Chondrocyte (in vitro differentiated cells): Measurements from ENCODE around the gene PYGO1. TPM values are rescaled to one million over a fixed set of nuclear protein-coding genes. Genes with fewer than 3 reads are reported as not detected.
"Not testable (repeated sequence)": the region's sequence is repeated elsewhere in the genome, so short reads cannot be mapped to it uniquely, and the experiment has no call there.

ENCODE experiments used
- DNase-seq: peaks from one replicate; pipeline ENCODE4 v3.0.0; 2021; ENCODE audit warnings: mixed read lengths, low spot score
- H3K27ac Mint-ChIP-seq: one replicate; pipeline ENCODE4 v1.8.0; 2021; ENCODE audit warnings: mild to moderate bottlenecking, moderate library complexity, mixed read lengths; ENCODE audit not compliant: unreplicated experiment
- H3K27me3 Mint-ChIP-seq: 2 replicates; pipeline ENCODE4 v1.8.0; 2021; ENCODE audit warnings: low read depth, mixed read lengths
- H3K36me3 Mint-ChIP-seq: 2 replicates; pipeline ENCODE4 v1.8.0; 2021; ENCODE audit warnings: low read depth, mixed read lengths
- H3K4me1 Mint-ChIP-seq: 2 replicates; pipeline ENCODE4 v1.8.0; 2021; ENCODE audit warnings: low read depth, mild to moderate bottlenecking, mixed read lengths
- H3K4me3 Mint-ChIP-seq: one replicate; pipeline ENCODE4 v1.8.0; 2021; ENCODE audit warnings: mild to moderate bottlenecking, moderate library complexity, mixed read lengths; ENCODE audit not compliant: unreplicated experiment
- H3K9me3 Mint-ChIP-seq: 2 replicates; pipeline ENCODE4 v1.8.0; 2021; ENCODE audit warnings: low read depth, mixed read lengths
- total RNA-seq: library from RNA; stranded (reverse); gene quantifications from 3 replicates; pipeline ENCODE4 v1.2.1, GENCODE V29; 2021
- TF ChIP-seq, protein P1 (sequence below): fragments of 200-600 bp; sonication (generic); IDR thresholded peaks from 2 replicates; pipeline ENCODE4 v1.5.0; 2021; ENCODE audit warnings: antibody characterized with exemption, mild to moderate bottlenecking, moderate library complexity

Gene PYGO1
- total RNA-seq, 1 donor from 2014 or later = 20.5 TPM

DNA sequence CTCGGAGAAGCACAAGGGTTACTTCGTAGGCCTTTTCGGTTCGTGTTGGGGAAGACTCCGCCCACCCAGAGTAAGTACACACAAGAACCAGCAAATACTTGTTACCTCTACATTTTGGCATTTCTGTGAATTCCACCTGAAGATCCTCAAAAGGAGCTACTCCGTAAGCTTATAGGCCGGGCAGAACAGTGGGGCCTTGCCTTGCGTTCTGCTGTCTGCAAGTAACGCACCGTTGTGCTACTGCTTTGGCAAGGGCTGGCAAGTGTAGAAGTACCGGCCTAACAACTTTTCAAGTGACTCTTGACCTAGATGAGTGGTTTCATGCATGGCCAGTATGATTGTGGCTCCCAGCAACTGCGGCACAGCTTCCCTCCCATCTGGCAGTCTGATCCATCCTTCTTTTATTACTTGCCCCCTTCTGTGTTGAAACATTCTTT lies 73.7 kb downstream of the PYGO1 start:
- TF ChIP-seq, protein P1, sequence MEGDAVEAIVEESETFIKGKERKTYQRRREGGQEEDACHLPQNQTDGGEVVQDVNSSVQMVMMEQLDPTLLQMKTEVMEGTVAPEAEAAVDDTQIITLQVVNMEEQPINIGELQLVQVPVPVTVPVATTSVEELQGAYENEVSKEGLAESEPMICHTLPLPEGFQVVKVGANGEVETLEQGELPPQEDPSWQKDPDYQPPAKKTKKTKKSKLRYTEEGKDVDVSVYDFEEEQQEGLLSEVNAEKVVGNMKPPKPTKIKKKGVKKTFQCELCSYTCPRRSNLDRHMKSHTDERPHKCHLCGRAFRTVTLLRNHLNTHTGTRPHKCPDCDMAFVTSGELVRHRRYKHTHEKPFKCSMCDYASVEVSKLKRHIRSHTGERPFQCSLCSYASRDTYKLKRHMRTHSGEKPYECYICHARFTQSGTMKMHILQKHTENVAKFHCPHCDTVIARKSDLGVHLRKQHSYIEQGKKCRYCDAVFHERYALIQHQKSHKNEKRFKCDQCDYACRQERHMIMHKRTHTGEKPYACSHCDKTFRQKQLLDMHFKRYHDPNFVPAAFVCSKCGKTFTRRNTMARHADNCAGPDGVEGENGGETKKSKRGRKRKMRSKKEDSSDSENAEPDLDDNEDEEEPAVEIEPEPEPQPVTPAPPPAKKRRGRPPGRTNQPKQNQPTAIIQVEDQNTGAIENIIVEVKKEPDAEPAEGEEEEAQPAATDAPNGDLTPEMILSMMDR = no peak
- Mint-ChIP-seq H3K9me3 (no peaks in the 10 kb centered on the region), H3K4me3 (no peak overlapping the region), H3K36me3 (no peaks in the 10 kb centered on the region), H3K27ac (no peak overlapping the region), H3K27me3 (no peaks in the 10 kb centered on the region), H3K4me1 (no peaks in the 10 kb centered on the region)
- no peak for DNase-seq

DNA sequence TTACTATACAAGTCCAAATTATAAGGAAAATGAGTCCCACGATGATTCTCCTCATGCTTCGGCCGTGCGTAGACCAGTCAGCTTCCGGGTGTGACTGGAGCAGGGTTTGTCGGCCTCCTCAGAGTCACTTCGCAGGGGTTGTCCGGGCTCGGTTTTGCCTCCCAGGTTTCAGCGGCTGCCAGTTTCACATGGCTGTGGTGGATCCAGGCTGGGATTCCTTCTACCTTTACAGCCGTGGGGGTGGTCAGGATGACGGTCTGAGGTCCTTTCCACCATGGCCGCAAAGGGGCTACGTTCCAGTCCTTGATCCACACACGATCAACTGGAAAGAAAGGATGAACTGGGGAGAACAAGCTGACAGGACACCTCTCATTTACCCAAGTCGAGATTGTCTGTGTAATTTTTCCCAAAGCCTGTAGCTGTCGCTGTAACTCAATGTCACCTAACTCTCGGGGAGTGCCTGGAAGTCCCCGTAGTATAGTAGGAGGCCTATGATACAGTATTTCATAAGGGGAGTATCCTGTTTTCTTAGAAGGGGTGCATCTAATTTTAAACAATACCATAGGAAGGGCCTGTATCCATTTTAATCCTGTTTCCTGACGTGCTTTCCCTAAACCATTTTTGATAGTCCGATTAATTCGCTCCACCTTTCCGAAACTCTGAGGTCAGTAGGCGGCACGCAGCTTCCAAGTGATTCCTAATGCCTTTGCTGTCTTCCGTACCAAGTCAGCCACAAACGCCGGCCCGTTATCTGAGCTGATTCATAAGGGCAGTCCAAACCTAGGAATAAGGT lies 74.3 kb downstream of the PYGO1 start:
- H3K4me3 Mint-ChIP-seq, H3K27ac Mint-ChIP-seq, H3K27me3 Mint-ChIP-seq, H3K36me3 Mint-ChIP-seq, H3K4me1 Mint-ChIP-seq, H3K9me3 Mint-ChIP-seq, DNase-seq: not testable (repeated sequence)
- TF ChIP-seq, protein P1 = peak; percentile 74

DNA sequence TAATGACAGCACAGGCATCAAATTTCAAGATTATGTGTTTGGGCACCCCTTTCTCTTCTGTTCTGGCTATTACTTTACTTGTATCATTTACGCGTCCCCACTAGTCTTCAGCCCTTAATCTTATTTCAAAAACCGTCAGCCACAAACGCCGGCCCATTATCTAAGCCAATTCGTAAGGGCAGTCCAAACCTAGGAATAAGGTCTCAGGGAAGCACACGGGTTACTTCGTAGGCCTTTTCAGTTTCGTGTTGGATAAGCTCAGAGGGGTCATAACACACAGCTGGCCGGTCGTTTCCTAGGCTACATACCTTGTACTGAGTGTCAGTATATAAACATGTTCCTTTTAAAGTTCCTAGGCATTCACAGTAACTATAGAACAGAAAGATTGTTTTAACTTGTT lies 75.0 kb downstream of the PYGO1 start:
- H3K27ac Mint-ChIP-seq = no peak overlapping the region
- H3K4me1 Mint-ChIP-seq = no peaks in the 10 kb centered on the region
- H3K9me3 Mint-ChIP-seq = no peaks in the 10 kb centered on the region
- no peaks in the 10 kb centered on the region for H3K27me3 Mint-ChIP-seq
- TF ChIP-seq, protein P1 = no peak
- H3K36me3 Mint-ChIP-seq = no peaks in the 10 kb centered on the region
- no peak for DNase-seq
- no peak overlapping the region for H3K4me3 Mint-ChIP-seq

DNA sequence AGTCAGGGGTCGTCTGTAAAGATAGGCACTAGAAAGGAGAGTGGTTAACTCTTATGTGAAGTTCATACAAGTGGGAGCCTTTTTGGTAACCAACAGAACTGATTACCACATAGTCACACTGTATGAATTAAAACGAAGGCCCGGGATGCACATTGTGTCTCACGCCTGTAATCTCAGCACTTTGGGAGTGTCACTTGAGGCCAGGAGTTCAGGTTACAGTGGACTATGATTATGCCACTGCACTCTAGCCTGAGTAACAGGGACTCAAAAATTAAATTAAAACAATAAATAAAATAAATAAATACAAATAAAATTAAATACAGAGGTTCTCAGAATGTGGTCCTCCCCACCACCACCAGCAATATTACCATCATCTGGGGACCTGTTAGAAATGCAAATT lies 80.6 kb downstream of the PYGO1 start:
- no peak overlapping the region for H3K4me3 Mint-ChIP-seq
- H3K27ac Mint-ChIP-seq = no peak overlapping the region
- peaks cover 5% of the 10 kb centered on the region for H3K9me3 Mint-ChIP-seq
- H3K4me1 Mint-ChIP-seq = no peaks in the 10 kb centered on the region
- no peak for DNase-seq
- H3K36me3 Mint-ChIP-seq = peaks cover 3% of the 10 kb centered on the region
- TF ChIP-seq, protein P1 = no peak
- no peaks in the 10 kb centered on the region for H3K27me3 Mint-ChIP-seq

DNA sequence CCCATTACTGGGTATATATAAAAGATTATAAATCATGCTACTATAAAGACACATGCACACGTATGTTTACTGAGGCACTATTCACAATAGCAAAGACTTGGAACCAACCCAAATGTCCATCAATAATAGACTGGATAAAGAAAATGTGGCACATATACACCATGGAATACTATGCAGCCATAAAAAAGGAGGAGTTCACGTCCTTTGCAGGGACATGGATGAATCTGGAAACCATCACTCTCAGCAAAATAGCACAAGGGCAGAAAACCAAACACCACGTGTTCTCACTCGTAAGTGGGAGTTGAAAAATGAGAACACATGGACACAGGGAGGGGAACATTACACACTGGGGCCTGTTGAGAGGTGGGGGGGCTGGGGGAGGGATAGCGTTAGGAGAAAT lies 82.7 kb downstream of the PYGO1 start:
- not testable (repeated sequence) for H3K27ac Mint-ChIP-seq, H3K27me3 Mint-ChIP-seq, H3K9me3 Mint-ChIP-seq, H3K36me3 Mint-ChIP-seq, H3K4me3 Mint-ChIP-seq, H3K4me1 Mint-ChIP-seq, DNase-seq

DNA sequence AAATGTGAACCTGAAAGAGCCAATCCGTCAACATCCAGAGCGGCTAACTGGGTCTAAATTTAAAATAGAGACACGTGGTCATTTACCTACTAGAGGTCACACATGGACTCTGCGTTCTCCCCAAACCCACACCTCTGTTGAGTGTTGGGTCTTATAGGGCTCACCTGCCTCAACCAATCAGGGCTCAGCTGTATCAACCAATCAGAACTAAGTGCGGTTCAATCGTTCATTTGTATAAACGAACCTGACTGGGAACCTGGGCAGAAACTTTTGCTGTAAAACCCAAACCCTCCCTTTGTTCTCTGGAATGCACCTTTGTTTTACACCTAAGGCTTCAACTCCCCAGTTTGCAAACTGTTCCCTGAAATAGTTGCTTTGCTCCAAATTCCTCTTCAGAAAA lies 89.0 kb downstream of the PYGO1 start:
- peaks cover 8% of the 10 kb centered on the region for H3K4me1 Mint-ChIP-seq
- peak overlapping the region; percentile 93 for H3K4me3 Mint-ChIP-seq
- no peak for DNase-seq
- H3K9me3 Mint-ChIP-seq = peaks cover 2% of the 10 kb centered on the region
- TF ChIP-seq, protein P1 = no peak
- no peaks in the 10 kb centered on the region for H3K36me3 Mint-ChIP-seq
- H3K27ac Mint-ChIP-seq = no peak overlapping the region
- H3K27me3 Mint-ChIP-seq = no peaks in the 10 kb centered on the region

DNA sequence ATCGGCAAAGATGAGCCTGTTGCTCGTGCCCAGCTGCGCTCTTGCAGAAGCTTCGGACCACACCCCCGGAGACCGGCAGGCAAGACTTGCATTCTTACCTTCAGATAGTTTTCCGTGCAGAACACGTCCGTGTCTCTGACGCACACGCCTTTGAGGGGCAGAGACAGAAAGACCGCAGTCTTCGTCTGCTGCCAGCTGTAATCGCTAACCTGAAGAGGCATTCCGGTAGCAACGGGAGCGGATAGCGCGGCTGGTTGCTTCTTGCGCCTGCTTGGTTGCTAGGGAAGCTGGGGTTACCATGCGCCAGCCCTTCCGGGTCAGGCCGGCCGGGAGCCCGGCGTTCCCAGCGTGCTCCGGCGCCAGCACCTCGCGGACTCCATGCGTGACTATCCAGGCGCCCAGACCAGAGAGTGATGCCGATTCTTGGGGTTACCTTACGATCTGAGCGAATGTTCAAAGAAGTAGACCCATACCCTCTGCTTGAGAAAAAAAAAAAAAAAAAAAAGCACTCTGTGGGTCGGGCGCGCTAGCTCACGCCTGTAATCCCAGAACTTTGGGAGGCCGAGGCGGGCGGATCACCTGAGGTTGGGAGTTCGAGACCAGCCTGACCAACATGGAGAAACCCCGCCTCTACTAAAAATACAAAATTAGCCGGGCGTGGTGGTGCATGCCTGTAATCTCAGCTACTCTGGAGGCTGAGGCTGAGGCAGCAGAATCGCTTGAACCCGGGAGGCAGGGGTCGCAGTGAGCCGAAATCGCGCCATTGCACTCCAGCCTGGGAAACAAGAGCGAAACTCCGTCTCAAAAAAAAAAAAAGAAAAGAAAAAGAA lies 89.8 kb downstream of the PYGO1 start:
- DNase-seq = peak; percentile 92
- not testable (repeated sequence) for H3K9me3 Mint-ChIP-seq, H3K36me3 Mint-ChIP-seq, H3K27me3 Mint-ChIP-seq, H3K4me1 Mint-ChIP-seq
- Mint-ChIP-seq H3K4me3 (peak overlapping the region; percentile 93), H3K27ac (peak overlapping the region; percentile 68)
